HG03060 (cell line): ENCODE measurements around the gene U2AF1L4.

Experiments used
- ATAC-seq: cut with Tn5 transposase; IDR thresholded peaks from one replicate; pipeline ENCODE4 v1.9.1; 2021; ENCODE audit warnings: low read depth, moderate number of reproducible peaks; ENCODE audit not compliant: unreplicated experiment

U2AF1L4 gene

DNA sequence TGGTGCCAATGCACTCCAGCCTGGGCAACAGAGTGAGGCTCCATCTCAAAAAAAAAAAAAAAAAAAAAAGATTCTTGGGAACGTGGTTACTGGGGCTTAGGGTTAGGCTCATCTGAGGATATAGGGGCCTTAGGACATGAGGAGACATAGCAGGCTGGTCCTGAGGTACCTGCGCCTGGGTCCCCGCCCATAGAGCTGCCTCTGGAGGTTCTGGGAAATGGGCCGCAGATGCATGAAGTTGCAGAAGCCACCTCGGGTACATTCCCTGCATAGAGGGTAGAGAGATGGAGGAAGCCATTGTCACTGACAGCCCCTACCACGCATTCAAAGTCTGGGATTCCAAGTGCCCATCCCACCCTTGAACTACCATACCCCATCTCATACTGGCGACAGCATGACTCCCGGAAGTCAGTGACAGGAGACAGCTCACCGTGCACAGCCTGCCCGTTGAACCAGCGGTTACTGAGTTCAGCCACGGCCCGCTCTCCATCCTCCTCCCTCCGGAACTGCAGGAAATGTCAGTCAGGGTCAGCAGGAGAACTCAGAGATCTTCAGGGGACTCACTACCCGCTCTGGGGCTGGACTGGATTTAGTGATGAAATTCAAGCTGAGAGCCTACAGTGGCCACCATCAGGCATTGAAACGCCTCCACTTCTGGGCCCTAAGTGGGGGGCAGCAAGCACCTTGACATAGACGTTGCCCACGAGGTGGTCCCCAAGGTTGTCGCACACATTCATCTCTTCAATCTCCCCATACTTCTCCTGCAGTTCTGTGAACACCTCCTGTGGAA, 1.4 kb downstream of the U2AF1L4 start:
- no peak for ATAC-seq

DNA sequence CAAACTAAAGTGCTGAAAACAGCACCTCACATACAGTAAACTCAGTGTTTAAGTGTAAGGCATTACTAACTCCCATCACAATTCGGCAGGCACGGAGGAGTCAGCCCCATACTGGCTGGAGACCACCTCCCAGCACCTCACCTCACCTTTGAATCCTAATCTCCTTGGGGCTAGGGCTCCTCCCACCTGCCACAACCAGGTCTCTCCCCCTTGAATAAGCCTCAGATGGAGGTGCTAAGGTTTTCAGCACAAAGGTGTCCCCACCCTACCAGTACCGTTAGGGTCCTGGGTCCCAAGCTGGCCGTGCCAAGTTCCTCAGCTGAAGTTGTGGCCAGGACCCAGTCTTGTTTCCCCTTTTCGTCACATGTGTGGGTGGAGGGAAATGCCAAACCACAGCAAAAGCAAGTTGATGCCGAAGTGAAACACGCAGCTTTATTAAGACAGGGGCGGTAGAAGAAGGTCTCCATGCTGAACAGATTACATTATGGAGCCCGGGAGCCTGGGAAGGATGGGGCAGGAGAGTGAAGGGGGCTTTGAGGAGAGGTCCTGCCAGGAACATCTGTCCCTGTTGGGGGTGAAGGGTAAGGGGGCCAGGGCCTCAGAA, 3.0 kb downstream of the U2AF1L4 start, which contains the start of gene IGFLR1:
Gene IGFLR1 (minus strand): TSS at position 332 of the 604 bp plus-strand sequence. CDS start 1,272 bp downstream, outside the sequence.
- no peak for ATAC-seq

DNA sequence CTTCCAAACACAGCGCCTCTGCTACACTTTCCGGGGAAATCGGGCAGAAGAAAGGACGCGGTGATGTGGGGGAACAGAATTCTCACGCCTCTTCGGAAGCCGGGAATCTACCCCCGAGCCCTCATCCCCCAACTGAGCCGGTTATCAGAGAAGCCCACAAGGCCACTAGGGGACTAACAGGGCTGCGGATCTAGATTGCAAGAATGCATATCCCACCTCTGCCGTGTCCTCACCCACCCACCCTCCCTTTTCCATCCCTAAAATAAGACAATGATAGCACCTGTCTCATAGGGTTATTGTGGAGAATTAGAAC, 4.1 kb downstream of the U2AF1L4 start:
- ATAC-seq: no peak

DNA sequence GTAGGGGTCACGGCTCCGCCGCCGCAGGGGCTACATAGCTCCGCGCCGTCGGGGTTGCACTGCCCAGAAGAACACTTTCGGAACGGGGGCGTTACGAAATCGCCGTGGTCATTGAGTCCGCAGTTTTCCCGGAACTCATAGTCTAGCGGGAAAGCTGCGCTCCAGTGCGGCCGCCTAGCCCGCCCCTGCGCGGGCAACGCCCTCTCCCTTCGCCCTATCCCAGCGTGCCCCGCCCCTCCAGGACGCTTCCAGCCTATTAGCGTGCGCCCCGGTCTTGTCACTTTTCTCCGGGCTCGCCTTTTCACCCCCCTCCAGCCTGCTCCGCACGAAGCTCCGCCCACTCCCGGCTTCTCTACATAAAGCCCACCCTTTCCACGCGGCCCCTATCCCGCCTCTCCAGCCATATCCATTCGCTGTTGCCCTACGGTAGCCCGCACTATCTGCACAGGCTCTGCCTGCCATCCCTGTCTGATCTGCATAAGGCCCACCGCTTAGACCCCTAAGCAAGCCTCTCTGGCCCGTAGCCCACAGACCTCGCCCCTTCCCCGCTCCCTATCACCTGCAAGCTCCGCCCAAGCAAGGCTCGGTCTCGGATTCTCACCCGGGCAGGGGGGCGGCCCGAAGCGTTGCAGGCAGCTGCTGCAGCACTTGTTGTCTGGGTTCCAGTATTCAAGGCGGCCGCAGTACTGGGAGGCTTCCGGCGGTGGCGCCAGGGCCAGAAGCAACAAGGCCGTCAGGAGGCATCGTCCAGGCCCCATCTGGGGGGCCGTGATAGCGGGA, 4.6 kb downstream of the U2AF1L4 start:
- ATAC-seq: no peak

DNA sequence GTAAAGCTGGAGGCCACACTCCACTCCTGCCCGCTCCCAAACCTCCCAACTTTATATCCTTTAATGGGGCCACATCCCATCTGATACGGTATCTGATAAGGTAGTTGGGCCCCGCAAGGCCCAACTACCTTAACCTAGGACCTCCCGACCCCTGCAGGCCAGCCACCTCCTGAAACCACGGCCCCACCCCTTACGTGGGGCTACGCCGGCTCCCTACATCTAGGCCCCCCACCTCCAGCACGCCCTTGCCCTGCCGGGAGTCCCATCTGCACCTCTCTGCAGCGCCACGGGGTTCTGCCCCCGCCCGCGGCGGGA, 5.2 kb downstream of the U2AF1L4 start:
- ATAC-seq: no peak

DNA sequence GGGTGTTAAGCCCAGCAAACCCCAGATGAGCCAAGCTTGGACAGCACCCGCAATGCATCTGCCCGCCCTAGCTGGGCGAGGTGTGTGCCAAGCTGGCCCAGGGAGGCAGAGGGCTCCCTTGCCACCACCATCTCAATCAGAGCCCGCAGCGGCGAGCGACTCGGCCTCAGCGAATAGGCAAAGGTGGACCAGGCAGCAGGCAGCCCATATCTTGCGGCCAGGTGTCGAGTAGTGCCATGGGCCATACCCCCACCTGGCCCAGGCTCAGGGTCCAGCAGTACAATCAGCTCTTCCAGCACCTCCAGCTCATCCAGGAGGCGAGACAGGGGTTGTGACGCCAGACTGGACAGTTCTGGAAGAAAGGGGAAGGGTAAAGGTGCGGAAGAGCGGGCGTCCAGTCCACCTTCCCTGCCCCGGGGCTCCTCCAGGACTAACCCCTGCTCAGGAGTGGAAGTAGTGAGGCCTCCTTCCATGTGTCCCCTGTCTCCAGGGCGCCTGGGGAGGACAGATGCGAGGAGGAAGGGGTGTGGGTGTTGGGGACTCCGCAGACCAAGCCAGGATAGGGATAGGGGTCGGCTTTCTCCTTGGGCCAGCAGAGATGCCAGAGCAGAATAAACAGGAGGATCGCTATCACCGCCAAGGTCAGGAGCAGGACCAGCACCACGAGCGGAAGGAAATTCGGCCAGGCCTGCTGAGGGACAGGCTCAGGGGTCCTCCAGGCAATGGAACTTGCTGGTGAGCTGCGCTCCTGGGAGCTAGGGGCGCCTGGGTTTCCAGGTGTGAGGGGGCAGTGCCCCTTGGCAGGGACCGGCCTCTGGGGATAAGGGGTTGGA, 5.7 kb downstream of the U2AF1L4 start:
- ATAC-seq: no peak

DNA sequence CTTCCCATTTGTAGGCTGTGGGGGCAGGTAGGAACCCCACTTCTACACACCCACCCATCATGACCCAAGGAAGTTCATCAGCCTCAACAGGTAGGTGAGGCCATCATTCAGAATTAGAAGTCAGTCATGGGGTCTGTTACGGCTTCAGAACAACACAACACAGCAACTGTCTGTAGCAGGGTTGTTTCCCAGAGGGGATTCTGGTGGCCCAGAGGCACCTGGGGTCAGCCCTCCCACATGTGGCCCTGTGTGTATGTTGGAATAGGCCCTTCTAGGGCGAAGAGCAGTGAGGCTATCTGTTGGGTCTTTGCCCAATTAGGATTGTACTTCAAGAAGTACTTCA, 6.4 kb downstream of the U2AF1L4 start:
- no peak for ATAC-seq

DNA sequence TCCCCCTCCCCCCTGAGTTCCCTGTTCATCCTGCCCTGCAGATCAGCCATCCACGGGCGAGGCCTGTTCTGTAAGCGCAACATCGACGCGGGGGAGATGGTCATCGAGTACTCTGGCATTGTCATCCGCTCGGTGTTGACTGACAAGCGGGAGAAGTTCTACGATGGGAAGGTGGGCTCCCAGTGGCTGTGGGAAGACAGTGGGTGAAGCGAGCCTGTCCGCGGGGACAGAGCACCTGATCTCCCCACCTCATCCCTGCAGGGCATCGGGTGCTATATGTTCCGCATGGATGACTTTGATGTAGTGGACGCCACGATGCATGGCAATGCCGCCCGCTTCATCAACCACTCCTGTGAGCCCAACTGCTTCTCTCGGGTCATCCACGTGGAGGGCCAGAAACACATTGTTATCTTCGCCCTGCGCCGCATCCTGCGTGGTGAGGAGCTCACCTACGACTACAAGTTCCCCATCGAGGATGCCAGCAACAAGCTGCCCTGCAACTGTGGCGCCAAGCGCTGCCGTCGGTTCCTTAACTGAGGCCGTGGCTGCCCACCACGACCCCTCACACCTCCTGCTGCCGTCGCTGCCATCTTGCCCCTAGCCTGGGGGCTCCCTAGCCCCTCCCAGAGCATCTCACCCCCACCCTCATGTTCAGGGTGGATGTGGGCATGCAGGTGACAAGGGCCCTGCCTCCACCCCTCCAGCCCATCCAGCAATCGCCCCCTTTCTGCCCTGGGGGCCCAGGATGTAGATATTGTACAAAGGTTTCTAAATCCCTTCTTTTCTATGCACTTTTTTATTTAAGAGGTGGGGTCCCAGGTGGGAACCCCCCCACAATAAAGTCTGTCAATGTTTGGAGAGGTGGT, 7.0 kb downstream of the U2AF1L4 start:
- ATAC-seq: no peak

DNA sequence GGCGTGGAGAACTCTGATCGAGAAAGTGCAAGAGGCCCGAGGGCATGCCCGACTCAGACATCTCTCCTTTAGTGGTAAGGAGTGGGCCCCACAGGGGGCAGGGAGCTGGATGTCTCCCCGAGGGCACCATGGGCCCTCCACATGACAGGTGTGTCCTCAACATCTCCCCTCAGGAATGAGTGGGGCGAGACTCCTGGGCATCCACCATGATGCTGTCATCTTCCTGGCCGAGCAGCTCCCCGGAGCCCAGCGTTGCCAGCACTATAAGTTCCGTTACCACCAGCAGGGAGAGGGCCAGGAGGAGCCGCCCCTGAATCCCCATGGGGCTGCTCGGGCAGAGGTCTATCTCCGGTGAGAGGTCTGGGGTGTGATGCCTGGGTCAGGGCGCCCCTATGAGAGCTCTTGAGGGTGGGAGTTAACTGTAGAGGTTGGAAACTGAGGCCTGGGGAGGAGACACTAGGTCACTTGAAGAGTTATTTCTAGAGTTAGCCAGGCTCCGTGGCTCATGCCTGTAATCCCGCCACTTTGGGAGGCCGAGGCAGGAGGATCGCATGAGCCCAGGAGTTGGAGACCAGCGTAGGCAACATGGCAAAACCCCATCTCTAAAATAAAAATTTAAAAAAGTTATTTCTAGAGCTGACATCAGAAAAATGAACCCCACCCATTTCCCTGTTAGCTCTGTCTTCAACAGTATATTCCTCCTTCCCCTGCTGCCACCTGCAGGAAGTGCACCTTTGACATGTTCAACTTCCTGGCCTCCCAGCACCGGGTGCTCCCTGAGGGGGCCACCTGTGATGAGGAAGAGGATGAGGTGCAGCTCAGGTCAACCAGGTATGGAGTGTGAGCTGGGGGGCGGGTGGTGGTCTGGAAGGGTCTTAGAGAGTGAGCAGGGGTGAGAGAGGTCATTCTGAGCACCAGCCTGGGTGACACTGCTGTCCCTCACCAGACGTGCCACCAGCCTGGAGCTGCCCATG, 8.0 kb downstream of the U2AF1L4 start:
- no peak for ATAC-seq

DNA sequence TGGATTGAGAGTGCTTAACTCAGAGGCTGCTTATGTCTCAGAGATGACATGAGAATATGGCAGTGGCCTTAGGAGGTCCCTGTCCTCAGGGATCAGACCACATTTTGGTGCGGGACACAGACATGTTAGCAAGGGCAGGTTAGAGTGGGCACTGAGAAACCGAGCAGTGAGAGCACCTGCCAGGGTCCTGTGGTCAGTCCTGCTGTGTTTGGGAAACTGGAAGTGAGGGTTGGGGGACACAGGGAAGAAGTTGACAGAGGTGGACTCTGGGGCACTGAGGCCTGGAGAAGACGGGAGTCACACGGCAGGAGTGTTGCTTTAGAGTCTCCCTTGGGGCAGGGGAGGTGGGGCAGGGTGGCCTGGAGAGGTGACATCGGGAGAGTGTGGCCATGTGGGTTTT, 10.3 kb downstream of the U2AF1L4 start:
- no peak for ATAC-seq

DNA sequence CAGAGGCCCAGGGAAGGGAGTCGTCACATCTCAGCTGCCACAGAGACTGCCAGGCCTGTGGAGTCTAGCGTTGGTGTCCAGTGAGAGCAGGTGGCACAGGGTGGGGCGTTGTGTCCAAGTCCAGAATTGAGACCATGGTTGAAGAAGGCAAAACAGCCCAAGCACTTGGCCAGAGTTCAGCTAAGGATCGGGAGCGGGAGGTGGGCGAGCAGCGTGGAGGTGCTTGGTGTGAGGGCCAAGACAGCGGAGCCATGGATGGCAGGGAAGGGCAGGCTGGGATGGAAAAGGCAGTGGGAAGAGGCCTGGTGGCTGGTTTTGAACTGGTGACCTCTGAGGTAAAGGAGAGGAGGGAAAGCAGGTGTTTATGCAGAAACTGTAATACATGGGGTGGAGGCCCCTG, 10.9 kb downstream of the U2AF1L4 start:
- no peak for ATAC-seq

DNA sequence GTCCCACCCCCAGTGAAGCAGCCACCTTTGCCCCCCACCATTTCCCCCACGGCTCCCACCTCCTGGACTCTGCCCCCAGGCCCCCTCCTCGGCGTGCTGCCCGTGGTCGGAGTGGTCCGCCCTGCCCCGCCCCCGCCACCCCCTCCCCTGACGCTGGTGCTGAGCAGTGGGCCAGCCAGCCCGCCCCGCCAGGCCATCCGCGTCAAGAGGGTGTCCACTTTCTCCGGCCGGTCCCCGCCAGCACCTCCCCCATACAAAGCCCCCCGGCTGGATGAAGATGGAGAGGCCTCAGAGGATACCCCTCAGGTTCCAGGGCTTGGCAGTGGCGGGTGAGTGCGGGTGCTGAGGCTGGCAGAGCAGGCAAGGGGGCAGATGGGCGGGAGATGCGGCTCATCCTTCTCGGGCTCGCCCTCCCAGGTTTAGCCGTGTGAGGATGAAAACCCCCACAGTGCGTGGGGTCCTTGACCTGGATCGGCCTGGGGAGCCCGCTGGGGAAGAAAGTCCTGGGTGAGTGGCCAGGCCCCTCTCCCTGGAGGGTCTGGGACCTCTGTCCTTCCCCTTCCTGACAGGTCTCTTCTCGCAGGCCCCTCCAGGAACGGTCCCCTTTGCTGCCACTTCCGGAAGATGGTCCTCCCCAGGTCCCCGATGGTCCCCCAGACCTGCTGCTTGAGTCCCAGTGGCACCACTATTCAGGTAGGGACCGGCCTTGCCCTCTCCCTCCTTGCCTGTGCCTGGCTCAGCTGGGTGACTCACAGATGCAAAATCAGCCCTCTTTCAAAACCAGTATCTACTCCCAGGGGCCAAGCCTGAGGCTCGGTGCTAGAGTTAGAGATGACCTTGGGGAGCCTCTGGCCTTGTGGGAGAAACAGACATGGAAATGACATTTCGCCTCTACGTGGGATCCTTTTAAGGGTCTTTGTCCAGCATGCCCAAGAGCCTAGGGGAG, 11.8 kb downstream of the U2AF1L4 start:
- ATAC-seq: no peak

DNA sequence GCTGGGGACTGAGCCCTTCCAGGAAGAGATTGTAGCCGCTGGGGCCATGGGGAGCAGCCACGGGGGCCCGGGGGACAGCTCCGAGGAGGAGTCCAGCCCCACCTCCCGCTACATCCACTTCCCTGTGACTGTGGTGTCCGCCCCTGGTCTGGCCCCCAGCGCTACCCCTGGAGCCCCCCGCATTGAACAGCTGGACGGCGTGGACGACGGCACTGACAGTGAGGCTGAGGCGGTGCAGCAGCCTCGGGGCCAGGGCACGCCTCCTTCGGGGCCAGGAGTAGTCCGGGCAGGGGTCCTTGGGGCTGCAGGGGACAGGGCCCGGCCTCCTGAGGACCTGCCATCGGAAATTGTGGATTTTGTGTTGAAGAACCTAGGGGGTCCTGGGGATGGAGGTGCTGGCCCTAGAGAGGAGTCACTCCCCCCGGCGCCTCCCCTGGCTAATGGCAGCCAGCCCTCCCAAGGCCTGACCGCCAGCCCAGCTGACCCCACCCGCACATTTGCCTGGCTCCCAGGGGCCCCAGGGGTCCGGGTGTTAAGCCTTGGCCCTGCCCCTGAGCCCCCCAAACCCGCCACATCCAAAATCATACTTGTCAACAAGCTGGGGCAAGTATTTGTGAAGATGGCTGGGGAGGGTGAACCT, 12.6 kb downstream of the U2AF1L4 start:
- no peak for ATAC-seq

DNA sequence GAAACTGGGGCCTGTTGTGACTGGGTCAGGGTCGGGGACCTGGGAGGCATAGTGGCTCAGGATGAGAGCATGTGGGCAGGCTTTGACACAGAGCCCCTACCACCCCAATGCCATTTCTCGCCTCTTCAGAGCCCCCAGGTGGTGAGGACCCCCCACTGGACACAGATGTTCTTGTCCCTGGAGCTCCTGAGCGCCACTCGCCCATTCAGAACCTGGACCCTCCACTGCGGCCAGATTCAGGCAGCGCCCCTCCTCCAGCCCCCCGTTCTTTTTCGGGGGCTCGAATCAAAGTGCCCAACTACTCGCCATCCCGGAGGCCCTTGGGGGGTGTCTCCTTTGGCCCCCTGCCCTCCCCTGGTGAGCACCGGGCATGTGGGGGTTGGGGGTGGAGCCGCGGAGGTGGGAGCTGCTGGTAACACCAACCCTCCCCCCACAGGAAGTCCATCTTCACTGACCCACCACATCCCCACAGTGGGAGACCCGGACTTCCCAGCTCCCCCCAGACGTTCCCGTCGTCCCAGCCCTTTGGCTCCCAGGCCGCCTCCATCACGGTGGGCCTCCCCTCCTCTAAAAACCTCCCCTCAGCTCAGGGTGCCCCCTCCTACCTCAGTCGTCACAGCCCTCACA, 13.3 kb downstream of the U2AF1L4 start:
- ATAC-seq: no peak

DNA sequence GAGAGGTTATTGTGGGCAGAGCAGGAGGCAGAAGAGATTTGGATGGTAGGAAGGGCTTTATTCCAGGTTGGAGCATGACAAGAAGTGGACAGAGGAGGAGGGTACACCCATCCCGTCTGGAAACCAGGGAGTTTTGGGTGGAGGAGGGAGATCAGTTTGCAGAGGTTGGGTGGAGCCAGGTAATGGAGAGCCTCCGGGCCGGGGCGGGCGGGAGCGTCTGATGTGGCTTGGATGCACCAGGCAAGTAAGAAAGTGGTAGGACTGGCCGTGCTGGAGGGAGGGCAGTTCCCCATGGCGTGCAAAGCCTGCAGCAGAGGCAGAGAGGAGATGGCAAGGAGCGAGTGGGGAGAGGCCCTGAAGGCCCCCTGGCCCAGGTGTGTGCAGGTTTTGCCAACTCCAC, 13.9 kb downstream of the U2AF1L4 start:
- ATAC-seq: no peak

DNA sequence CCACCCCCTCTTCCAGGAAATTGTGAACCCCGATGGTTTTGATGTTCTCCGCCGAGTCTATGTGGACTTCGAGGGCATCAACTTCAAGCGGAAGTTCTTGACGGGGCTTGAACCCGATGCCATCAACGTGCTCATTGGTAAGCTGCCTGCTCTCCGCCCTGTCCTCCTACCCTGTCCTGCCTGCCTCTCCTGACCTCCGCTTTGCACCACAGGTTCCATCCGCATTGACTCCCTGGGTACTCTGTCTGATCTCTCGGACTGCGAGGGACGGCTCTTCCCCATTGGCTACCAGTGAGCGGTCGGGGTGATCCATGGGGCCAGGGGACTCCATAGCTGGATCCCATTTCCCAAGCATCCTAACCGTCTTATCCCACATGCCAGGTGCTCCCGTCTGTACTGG, 14.9 kb downstream of the U2AF1L4 start:
- no peak for ATAC-seq

DNA sequence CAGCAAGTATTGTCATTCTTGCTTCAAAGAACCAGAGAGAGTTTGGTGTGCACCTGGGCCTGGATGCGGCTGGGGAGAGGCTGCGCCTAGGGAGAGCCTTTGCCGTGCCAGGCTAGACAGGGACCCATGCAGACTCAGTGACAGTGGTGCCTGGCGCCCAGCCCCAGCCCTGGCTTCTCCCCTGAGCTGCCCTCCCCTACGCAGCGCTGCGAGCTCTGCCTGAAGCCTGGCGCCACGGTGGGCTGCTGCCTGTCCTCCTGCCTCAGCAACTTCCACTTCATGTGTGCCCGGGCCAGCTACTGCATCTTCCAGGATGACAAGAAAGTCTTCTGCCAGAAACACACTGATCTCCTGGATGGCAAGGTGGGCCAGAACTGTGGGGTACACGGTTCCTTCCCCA, 15.5 kb downstream of the U2AF1L4 start:
- ATAC-seq: no peak
